Colonic mucosa (tissue), 4 donors: ENCODE data around the gene CCDC7. TPM values are rescaled to one million over a fixed set of nuclear protein-coding genes. Genes with fewer than 3 reads are reported as not detected.

Source experiments
- DNase-seq: peaks from one replicate; pipeline ENCODE4 v3.0.0-alpha.2; 2020
- H3K27ac ChIP-seq: fragments of 200-600 bp; one replicate; pipeline ENCODE4 v1.8.0; 2021
- H3K27me3 ChIP-seq: fragments of 200-600 bp; one replicate; pipeline ENCODE4 v1.8.0; 2021
- H3K36me3 ChIP-seq: fragments of 200-600 bp; one replicate; pipeline ENCODE4 v1.8.0; 2021
- H3K4me1 ChIP-seq: fragments of 200-600 bp; one replicate; pipeline ENCODE4 v1.8.0; 2021; ENCODE audit warnings: mild to moderate bottlenecking
- H3K4me3 ChIP-seq: fragments of 200-600 bp; one replicate; pipeline ENCODE4 v1.8.0; 2021
- H3K9ac ChIP-seq, 2 donors: one replicate each; pipeline ENCODE4 v1.7.0; 2013; ENCODE audit warnings: control low read depth in 2 of 2, low read depth in 2 of 2, low read length in 2 of 2
- H3K9me3 ChIP-seq: fragments of 200-600 bp; one replicate; pipeline ENCODE4 v1.8.0; 2021
- intact Hi-C: fragments of 100-400 bp; cut with DNase I; formaldehyde crosslinking; loops from one replicate; pipeline ENCODE4 v1.14.1; 2022
- total RNA-seq, 2 donors: library from RNA; stranded (reverse); fragmentation: NEBNext Ultra II Directional in 1 of 2; extraction: Animal tissue kit (Norgen Biotek cat#: 25700) in 1 of 2; gene quantifications; one replicate each; pipeline ENCODE4 v1.2.1, GENCODE V29; 2021
- TF ChIP-seq, protein P1 (sequence below): fragments of 200-600 bp; IDR thresholded peaks from one replicate; pipeline ENCODE4 v1.8.0; 2022; ENCODE audit warnings: antibody characterized with exemption, mild to moderate bottlenecking
- donor health status: healthy.
- donor health status: DM: no; HTN: no; CAD: no.
- donor health status: DM: no; HTN: no; CAD: no.

CCDC7 gene
- total RNA-seq, 2 donors from 2014 or later = 9.9 TPM

- intact Hi-C loops = no loop called here
- Histone ChIP-seq H3K9me3 (no peaks in the 10 kb centered on the region), H3K4me1 (no peaks in the 10 kb centered on the region), H3K27ac (no peak overlapping the region), H3K36me3 (no peaks in the 10 kb centered on the region), H3K9ac (no peak overlapping the region), H3K4me3 (no peak overlapping the region), H3K27me3 (no peaks in the 10 kb centered on the region)
- TF ChIP-seq, protein P1, sequence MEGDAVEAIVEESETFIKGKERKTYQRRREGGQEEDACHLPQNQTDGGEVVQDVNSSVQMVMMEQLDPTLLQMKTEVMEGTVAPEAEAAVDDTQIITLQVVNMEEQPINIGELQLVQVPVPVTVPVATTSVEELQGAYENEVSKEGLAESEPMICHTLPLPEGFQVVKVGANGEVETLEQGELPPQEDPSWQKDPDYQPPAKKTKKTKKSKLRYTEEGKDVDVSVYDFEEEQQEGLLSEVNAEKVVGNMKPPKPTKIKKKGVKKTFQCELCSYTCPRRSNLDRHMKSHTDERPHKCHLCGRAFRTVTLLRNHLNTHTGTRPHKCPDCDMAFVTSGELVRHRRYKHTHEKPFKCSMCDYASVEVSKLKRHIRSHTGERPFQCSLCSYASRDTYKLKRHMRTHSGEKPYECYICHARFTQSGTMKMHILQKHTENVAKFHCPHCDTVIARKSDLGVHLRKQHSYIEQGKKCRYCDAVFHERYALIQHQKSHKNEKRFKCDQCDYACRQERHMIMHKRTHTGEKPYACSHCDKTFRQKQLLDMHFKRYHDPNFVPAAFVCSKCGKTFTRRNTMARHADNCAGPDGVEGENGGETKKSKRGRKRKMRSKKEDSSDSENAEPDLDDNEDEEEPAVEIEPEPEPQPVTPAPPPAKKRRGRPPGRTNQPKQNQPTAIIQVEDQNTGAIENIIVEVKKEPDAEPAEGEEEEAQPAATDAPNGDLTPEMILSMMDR = no peak
- no peak for DNase-seq
Measured at GRCh38 chr10:32773105-32773504, 327.2 kb downstream of the CCDC7 start.

DNA sequence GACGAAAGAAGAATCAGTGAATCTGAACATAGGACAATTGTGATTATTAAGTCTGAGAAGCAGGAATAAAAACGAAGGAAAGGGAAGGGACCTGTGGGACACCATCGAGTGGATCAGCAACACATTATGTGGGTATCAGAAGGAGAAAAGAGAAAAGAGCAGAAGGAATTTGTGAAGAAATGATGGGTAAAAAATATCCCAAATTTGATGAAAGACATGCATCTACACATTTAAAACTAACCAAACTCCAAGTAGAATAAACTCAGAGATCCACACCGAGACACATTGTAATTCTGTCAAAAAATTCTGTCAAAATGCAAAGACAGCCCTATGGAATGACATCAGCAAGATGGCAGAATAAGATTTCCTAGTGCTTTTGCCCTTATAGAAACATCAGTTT, 341.0 kb downstream of the CCDC7 start:
- Histone ChIP-seq H3K27me3 (no peaks in the 10 kb centered on the region), H3K4me1 (no peaks in the 10 kb centered on the region), H3K9me3 (no peaks in the 10 kb centered on the region), H3K4me3 (no peak overlapping the region), H3K27ac (no peak overlapping the region), H3K9ac (no peak overlapping the region), H3K36me3 (no peaks in the 10 kb centered on the region)
- intact Hi-C loops = no loop called here
- DNase-seq = no peak
- TF ChIP-seq, protein P1 = no peak

GRCh38 chr10:32787690-32788284, 341.8 kb downstream of the CCDC7 start:
- Histone ChIP-seq H3K4me3 (no peak overlapping the region), H3K27ac (no peak overlapping the region), H3K4me1 (no peaks in the 10 kb centered on the region), H3K9me3 (no peaks in the 10 kb centered on the region), H3K9ac (no peak overlapping the region), H3K36me3 (no peaks in the 10 kb centered on the region), H3K27me3 (no peaks in the 10 kb centered on the region)
- intact Hi-C loops = no loop called here
- DNase-seq = no peak
- TF ChIP-seq, protein P1 = no peak

DNA sequence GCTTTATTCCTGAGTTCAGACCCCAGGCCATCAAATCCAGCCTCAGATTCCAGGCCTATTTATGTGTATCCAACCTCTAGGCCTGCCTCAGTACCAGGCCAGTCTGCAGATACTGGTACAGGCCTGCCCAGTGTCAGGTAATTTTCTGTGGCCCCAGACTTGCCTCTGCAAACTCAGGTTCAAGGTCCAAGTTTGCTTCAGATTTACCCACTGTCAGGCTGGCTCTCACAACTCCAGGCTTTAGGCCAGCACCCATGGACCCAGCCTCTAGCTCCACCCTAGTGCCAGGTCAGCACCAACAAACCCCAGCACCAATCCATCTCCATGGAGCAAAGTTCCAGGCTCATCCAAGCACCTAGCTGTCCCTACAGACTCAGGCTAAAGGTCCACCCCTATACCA, 342.4 kb downstream of the CCDC7 start:
- H3K9ac ChIP-seq = no peak overlapping the region
- TF ChIP-seq, protein P1 = no peak
- H3K27me3 ChIP-seq = no peaks in the 10 kb centered on the region
- no peak overlapping the region for H3K27ac ChIP-seq
- intact Hi-C loops = no loop called here
- no peaks in the 10 kb centered on the region for H3K9me3 ChIP-seq
- H3K4me3 ChIP-seq = no peak overlapping the region
- DNase-seq = no peak
- no peaks in the 10 kb centered on the region for H3K36me3 ChIP-seq
- H3K4me1 ChIP-seq = no peaks in the 10 kb centered on the region

- Histone ChIP-seq H3K4me3 (no peak overlapping the region), H3K27ac (no peak overlapping the region), H3K4me1 (no peaks in the 10 kb centered on the region), H3K9ac (no peak overlapping the region), H3K36me3 (no peaks in the 10 kb centered on the region), H3K27me3 (no peaks in the 10 kb centered on the region), H3K9me3 (no peaks in the 10 kb centered on the region)
- TF ChIP-seq, protein P1 = no peak
- intact Hi-C loops = no loop called here
- no peak for DNase-seq
Measured at GRCh38 chr10:32790483-32790882, 344.5 kb downstream of the CCDC7 start.
